Colon (tissue), 2 donors: ENCODE measurements around the gene KLHDC10.
"Not testable (repeated sequence)": the region's sequence is repeated elsewhere in the genome, so short reads cannot be mapped to it uniquely, and the experiment has no call there.

Experiments used
- FAIRE-seq: peaks from 2 replicates; lab custom pipeline; 2012; peaks lifted over from hg19 to GRCh38; lab: Jason Lieb, UNC
- donor health status: control.
- donor health status: control.

Gene KLHDC10

GRCh38 chr7:130156140-130156539 lies 85.8 kb downstream of the KLHDC10 start:
- no peak for FAIRE-seq

- no peak for FAIRE-seq
These were observed 87.4 kb downstream of the KLHDC10 start for GRCh38 chr7:130157700-130158099.

GRCh38 chr7:130160023-130160422 lies 89.7 kb downstream of the KLHDC10 start:
- FAIRE-seq: no peak

- FAIRE-seq: no peak
These were observed 90.1 kb downstream of the KLHDC10 start for GRCh38 chr7:130160455-130160854.

- FAIRE-seq: no peak
These were observed 91.9 kb downstream of the KLHDC10 start for GRCh38 chr7:130162196-130162595.

GRCh38 chr7:130174237-130174959 lies 104.1 kb downstream of the KLHDC10 start:
- no peak for FAIRE-seq

- no peak for FAIRE-seq
These were observed 107.9 kb downstream of the KLHDC10 start for GRCh38 chr7:130178251-130178650.

- FAIRE-seq: no peak
These were observed 109.3 kb downstream of the KLHDC10 start for GRCh38 chr7:130179631-130180030.

- no peak for FAIRE-seq
These were observed 110.4 kb downstream of the KLHDC10 start for GRCh38 chr7:130180571-130181262.

GRCh38 chr7:130181263-130181605 lies 110.9 kb downstream of the KLHDC10 start:
- no peak for FAIRE-seq

GRCh38 chr7:130182990-130183389 lies 112.7 kb downstream of the KLHDC10 start:
- no peak for FAIRE-seq

GRCh38 chr7:130184349-130184748 lies 114.0 kb downstream of the KLHDC10 start:
- not testable (repeated sequence) for FAIRE-seq
